Progenitor cell of endocrine pancreas (in vitro differentiated cells): ENCODE results near the gene IGFL3. TPM values are rescaled to one million over a fixed set of nuclear protein-coding genes. Genes with fewer than 3 reads are reported as not detected.
"Not testable (repeated sequence)": the region's sequence is repeated elsewhere in the genome, so short reads cannot be mapped to it uniquely, and the experiment has no call there.

Experiments used
- DNase-seq: peaks from one replicate; pipeline ENCODE4 v3.0.0; 2021; ENCODE audit warnings: low spot score; ENCODE audit not compliant: unreplicated experiment
- H3K27ac Mint-ChIP-seq: 2 replicates; pipeline ENCODE4 v1.8.0; 2021; ENCODE audit warnings: mild to moderate bottlenecking, moderate library complexity, mixed read lengths
- H3K27me3 Mint-ChIP-seq: 2 replicates; pipeline ENCODE4 v1.8.0; 2021; ENCODE audit warnings: mixed read lengths
- H3K36me3 Mint-ChIP-seq: 2 replicates; pipeline ENCODE4 v1.8.0; 2022; ENCODE audit warnings: mixed read lengths; ENCODE audit not compliant: insufficient read depth
- H3K4me1 Mint-ChIP-seq: 2 replicates; pipeline ENCODE4 v1.8.0; 2021; ENCODE audit warnings: low read depth, mixed read lengths
- H3K4me3 Mint-ChIP-seq: 2 replicates; pipeline ENCODE4 v1.8.0; 2021; ENCODE audit warnings: low read depth, mild to moderate bottlenecking, moderate library complexity, mixed read lengths
- H3K9me3 Mint-ChIP-seq: 2 replicates; pipeline ENCODE4 v1.8.0; 2021; ENCODE audit warnings: low read depth, mixed read lengths
- total RNA-seq: library from RNA; stranded (reverse); gene quantifications from 2 replicates; pipeline ENCODE4 v1.2.1, GENCODE V29; 2021
- TF ChIP-seq, protein P1 (sequence below): fragments of 200-600 bp; sonication (generic); IDR thresholded peaks from one replicate; pipeline ENCODE4 v1.5.0; 2021; ENCODE audit warnings: antibody characterized with exemption, mild to moderate bottlenecking; ENCODE audit not compliant: unreplicated experiment

Gene IGFL3
- total RNA-seq, 1 donor from 2014 or later: not detected

DNA sequence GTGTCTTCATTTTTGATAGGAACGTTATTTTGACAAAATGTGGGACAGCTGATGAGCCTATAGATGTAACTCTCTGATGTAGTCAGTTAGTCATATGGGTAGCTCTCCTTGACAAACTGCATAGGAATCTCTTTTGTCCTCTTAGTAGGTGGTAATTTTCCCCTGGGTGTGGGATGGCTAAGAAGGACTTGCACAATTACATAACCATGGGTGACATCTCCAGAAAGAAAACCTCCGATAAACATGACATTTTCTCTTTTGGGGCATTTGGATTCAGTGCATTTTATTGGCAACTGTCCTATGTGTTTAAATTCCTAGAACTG, 41.8 kb downstream of the IGFL3 start:
- TF ChIP-seq, protein P1, sequence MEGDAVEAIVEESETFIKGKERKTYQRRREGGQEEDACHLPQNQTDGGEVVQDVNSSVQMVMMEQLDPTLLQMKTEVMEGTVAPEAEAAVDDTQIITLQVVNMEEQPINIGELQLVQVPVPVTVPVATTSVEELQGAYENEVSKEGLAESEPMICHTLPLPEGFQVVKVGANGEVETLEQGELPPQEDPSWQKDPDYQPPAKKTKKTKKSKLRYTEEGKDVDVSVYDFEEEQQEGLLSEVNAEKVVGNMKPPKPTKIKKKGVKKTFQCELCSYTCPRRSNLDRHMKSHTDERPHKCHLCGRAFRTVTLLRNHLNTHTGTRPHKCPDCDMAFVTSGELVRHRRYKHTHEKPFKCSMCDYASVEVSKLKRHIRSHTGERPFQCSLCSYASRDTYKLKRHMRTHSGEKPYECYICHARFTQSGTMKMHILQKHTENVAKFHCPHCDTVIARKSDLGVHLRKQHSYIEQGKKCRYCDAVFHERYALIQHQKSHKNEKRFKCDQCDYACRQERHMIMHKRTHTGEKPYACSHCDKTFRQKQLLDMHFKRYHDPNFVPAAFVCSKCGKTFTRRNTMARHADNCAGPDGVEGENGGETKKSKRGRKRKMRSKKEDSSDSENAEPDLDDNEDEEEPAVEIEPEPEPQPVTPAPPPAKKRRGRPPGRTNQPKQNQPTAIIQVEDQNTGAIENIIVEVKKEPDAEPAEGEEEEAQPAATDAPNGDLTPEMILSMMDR: no peak
- Mint-ChIP-seq H3K4me1 (no peaks in the 10 kb centered on the region), H3K27me3 (peaks cover 3% of the 10 kb centered on the region), H3K27ac (no peak overlapping the region), H3K36me3 (no peaks in the 10 kb centered on the region), H3K9me3 (peaks cover 10% of the 10 kb centered on the region), H3K4me3 (no peak overlapping the region)
- DNase-seq: no peak

DNA sequence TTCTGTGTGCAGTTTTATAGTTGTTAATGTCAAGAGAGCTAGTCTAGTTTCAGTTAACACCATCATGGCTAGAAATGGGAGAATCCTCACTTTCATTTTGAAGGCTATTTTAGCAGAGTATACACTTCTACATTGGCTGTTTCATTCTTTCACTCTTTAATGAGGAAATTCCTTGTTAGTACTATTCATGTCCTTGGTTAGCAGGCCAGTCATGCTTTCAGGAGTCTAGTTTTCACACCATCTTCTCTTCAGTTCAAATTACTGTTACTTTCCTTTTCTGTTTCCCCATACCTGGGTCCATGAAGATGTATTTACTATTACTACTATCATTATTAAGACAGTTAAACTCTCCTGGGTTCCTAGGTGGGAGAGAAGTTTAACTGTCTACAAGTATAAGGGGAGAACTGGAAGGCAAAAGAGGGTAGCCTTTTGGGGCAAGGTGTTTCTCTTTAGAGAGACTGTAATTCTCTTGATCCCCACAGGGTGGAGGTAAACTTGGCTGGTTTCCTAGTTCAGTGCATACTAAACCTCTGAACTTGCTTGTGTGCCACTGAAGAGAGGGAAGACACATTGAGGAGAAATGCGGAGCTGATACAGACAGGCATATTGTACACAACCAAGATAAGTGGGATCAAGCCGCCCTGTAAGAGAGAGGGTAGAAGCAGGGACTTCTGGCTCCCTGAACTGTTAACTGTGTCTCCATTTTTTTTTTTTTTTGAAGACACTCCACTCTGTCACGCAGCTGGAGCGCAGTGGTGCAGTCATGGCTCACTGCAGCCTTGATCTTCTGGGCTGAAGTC, 42.4 kb downstream of the IGFL3 start:
- H3K27me3 Mint-ChIP-seq: peaks cover 7% of the 10 kb centered on the region
- no peak overlapping the region for H3K27ac Mint-ChIP-seq
- TF ChIP-seq, protein P1: peak; percentile 71
- H3K4me1 Mint-ChIP-seq: no peaks in the 10 kb centered on the region
- peak; percentile 18 for DNase-seq
- peaks cover 10% of the 10 kb centered on the region for H3K9me3 Mint-ChIP-seq
- no peaks in the 10 kb centered on the region for H3K36me3 Mint-ChIP-seq
- H3K4me3 Mint-ChIP-seq: no peak overlapping the region

DNA sequence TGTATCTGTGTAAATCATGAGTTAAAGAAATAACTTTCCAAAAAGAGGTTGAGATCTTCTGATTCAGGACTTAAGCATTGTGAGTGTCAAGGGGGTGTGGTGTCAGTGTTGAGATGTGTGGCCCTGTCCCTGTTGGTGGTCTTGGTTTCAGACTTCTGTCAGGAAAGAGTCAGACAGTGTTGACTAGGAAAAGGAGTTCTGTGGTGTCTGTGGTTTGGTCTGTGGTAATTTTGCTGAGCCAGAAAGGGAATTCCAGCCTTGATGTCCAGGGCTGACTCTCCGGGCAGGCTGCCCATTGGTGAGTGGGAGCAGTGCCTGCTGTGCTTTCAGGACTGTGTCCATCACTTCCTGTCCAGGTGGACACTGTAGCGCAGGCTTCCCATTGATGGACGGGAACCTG, 43.9 kb downstream of the IGFL3 start:
- Mint-ChIP-seq H3K9me3 (peaks cover 4% of the 10 kb centered on the region), H3K4me1 (peaks cover 1% of the 10 kb centered on the region), H3K4me3 (no peak overlapping the region), H3K36me3 (no peaks in the 10 kb centered on the region), H3K27ac (no peak overlapping the region), H3K27me3 (peaks cover 23% of the 10 kb centered on the region)
- no peak for DNase-seq
- TF ChIP-seq, protein P1: no peak

DNA sequence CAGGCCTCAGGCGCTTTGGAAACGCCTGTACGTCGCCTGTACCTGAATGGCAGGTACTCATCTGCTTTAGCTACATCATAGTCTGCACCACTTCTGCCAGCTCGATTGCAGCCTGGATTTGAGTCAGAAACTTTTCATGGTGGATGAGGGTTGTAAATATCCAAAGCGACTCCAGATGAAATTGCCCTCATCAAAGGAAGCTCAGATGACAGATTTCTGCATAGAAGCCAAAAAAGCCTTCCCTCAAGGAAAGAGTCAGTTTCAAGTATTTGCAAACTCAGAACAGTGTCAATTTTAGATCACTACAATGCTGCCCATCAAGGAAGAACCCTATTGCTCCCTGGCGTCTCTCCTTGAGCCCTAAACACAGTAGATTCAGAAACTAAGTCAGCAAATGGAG, 44.9 kb downstream of the IGFL3 start:
- H3K27ac Mint-ChIP-seq: no peak overlapping the region
- no peaks in the 10 kb centered on the region for H3K36me3 Mint-ChIP-seq
- DNase-seq: no peak
- H3K27me3 Mint-ChIP-seq: peaks cover 30% of the 10 kb centered on the region
- peaks cover 1% of the 10 kb centered on the region for H3K4me1 Mint-ChIP-seq
- TF ChIP-seq, protein P1: no peak
- no peaks in the 10 kb centered on the region for H3K9me3 Mint-ChIP-seq
- H3K4me3 Mint-ChIP-seq: no peak overlapping the region

DNA sequence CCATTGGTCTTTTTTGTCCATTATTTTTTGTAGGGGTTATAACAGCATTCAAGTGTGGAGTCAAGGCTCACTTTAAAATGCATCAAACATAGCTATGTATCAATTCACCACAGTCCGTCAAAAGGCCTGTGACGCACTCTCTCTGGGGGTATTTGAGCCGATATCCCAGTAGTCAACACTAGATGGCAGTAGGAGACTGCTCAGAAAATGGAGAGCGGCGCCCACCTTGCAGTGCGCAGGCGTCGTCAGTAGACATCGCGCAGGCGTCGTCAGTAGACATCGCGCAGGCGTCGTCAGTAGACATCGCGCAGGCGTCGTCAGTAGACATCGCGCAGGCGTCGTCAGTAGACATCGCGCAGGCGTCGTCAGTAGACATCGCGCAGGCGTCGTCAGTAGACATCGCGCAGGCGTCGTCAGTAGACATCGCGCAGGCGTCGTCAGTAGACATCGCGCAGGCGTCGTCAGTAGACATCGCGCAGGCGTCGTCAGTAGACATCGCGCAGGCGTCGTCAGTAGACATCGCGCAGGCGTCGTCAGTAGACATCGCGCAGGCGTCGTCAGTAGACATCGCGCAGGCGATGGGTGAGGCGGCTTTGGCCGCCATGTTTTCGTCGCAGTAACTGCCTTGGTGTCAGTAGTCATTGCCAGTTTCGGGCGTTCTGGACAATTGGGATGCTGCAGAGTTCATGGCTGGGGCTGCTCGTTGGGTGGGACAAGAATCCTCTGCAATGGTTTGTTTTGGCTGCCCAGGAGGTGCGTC, 45.7 kb downstream of the IGFL3 start:
- H3K27me3 Mint-ChIP-seq: peaks cover 35% of the 10 kb centered on the region
- H3K4me1 Mint-ChIP-seq, DNase-seq, H3K9me3 Mint-ChIP-seq, H3K4me3 Mint-ChIP-seq, H3K36me3 Mint-ChIP-seq, H3K27ac Mint-ChIP-seq: not testable (repeated sequence)
- TF ChIP-seq, protein P1: peak; percentile 52
